Stomach smooth muscle (tissue), 2 donors: ENCODE data around the gene KIRREL3.

ENCODE experiments used
- H3K27ac ChIP-seq: one replicate; pipeline ENCODE4 v1.7.0; 2013; ENCODE audit warnings: mild to moderate bottlenecking, low read length, inconsistent platforms
- H3K27me3 ChIP-seq, 2 donors: one replicate each; pipeline ENCODE4 v1.7.0; 2013; ENCODE audit warnings: low read length in 2 of 2; ENCODE audit not compliant: insufficient read depth in 2 of 2, control insufficient read depth in 1 of 2
- H3K36me3 ChIP-seq, 2 donors: one replicate each; pipeline ENCODE4 v1.7.0; 2013; ENCODE audit warnings: low read length in 2 of 2; ENCODE audit not compliant: control insufficient read depth in 2 of 2, insufficient read depth in 2 of 2
- H3K4me1 ChIP-seq: one replicate; pipeline ENCODE4 v1.7.0; 2013; ENCODE audit warnings: low read length; ENCODE audit not compliant: control insufficient read depth, insufficient read depth
- H3K4me3 ChIP-seq, 2 donors: one replicate each; pipeline ENCODE4 v1.7.0; 2013; ENCODE audit warnings: low read length in 2 of 2
- H3K9ac ChIP-seq, 2 donors: one replicate each; pipeline ENCODE4 v1.7.0; 2013; ENCODE audit warnings: low read length in 2 of 2, mild to moderate bottlenecking in 1 of 2
- H3K9me3 ChIP-seq, 2 donors: one replicate each; pipeline ENCODE4 v1.7.0; 2013; ENCODE audit warnings: low read length in 2 of 2; ENCODE audit not compliant: control insufficient read depth in 2 of 2
- donor health status: healthy.
- donor health status: Pancreatic carcinoma.

KIRREL3 gene

DNA sequence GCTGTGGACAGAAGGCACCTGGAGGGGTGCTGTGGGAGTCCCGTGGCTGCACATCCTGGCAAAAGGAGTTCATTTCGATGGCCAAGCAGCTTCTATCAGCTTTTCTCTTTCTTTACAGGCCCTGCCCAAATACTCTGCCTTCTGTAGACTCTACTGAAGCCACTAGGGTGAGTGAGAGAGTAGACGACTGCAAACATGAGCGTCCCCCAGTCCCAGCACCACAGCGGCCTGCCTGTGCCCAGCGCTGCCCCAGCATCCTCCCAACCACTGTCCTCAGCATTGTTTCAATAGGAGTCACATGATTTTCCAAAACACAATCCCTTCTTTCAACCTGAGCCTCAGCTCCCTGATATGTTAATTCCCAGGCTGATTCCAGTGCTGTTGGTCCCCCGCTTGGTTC is 110.0 kb downstream of the KIRREL3 start:
- Histone ChIP-seq H3K4me3 (no peak overlapping the region), H3K9ac (no peak overlapping the region), H3K27ac (no peak overlapping the region), H3K9me3 (no peaks in the 10 kb centered on the region), H3K36me3 (no peaks in the 10 kb centered on the region), H3K27me3 (no peaks in the 10 kb centered on the region), H3K4me1 (no peaks in the 10 kb centered on the region)

DNA sequence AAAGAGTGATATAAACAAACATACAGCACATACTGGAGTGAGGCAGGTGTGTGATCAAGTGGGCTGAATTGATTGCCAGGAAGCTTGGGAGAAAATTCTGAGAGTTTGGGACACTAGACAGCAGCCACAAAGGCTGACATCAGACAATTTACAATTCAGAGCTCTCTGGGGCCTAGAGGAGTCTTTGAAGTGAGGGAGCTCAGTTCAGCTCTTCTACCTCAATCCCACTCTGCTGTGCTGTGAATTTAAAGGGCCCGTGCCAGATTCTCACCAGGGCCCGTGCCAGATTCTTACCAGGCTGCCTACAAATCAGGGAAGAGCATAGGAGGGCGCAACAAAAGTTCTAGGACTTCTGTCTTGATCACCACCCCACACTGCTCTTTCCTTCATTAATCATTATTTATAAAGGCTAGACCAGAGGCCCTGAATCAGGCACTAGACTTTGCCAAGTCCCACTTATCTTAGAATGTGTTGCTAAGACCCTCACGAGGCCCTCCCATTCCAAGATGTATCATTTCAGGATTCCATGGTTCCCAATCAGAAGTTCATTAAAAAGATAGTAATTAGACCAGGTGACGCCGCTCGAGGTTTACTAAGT is 112.4 kb downstream of the KIRREL3 start:
- H3K36me3 ChIP-seq: no peaks in the 10 kb centered on the region
- no peak overlapping the region for H3K9ac ChIP-seq
- peaks cover 0 to under 1% of the 10 kb centered on the region in 2 donors for H3K27me3 ChIP-seq
- H3K9me3 ChIP-seq: no peaks in the 10 kb centered on the region
- no peak overlapping the region for H3K4me3 ChIP-seq
- no peak overlapping the region for H3K27ac ChIP-seq
- no peaks in the 10 kb centered on the region for H3K4me1 ChIP-seq

DNA sequence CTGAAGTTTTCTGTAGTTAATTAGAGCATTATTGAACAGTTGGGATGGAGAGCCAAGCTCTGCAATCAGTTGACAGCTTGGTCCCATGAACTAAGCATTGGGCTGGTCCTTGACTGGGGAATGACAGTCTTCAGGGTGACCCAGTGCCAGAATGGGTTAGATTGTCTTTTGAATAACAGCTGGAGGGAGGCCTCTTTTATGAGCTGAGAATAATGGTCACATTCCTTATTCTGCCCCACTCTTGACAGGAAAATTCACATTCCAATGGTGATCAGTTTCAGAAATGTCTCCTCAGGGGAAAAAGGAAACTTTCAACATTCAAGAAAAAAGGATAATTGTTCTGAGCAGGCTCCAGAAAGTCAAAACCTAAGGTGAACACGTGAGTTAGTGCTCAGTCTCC is 113.9 kb downstream of the KIRREL3 start:
- no peaks in the 10 kb centered on the region for H3K36me3 ChIP-seq
- H3K27me3 ChIP-seq: peaks cover 0 to 3% of the 10 kb centered on the region in 2 donors
- no peaks in the 10 kb centered on the region for H3K4me1 ChIP-seq
- no peak overlapping the region for H3K9ac ChIP-seq
- H3K9me3 ChIP-seq: no peaks in the 10 kb centered on the region
- no peak overlapping the region for H3K27ac ChIP-seq
- H3K4me3 ChIP-seq: no peak overlapping the region

DNA sequence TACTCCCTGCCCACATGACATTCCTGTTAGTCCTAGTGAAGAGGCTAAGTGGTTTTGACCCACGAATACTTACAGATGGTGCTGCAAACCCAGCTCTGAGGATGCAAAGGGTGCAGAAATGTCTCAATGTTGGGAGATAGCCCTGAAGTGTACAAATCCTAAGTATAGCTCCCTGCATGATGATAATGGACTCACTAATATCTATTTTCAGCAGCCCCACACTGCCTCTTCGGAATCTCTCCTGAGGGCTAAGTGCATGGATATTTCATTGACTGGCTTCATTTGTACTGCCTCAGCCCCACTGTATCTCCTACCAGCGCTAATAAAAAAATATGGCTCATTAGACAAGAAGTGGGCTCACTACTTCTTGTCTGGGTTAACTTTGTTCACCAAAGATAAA is 114.5 kb downstream of the KIRREL3 start:
- Histone ChIP-seq H3K4me1 (no peaks in the 10 kb centered on the region), H3K27ac (no peak overlapping the region), H3K27me3 (peaks cover 0 to 3% of the 10 kb centered on the region in 2 donors), H3K4me3 (no peak overlapping the region), H3K9me3 (no peaks in the 10 kb centered on the region), H3K36me3 (no peaks in the 10 kb centered on the region), H3K9ac (no peak overlapping the region)

DNA sequence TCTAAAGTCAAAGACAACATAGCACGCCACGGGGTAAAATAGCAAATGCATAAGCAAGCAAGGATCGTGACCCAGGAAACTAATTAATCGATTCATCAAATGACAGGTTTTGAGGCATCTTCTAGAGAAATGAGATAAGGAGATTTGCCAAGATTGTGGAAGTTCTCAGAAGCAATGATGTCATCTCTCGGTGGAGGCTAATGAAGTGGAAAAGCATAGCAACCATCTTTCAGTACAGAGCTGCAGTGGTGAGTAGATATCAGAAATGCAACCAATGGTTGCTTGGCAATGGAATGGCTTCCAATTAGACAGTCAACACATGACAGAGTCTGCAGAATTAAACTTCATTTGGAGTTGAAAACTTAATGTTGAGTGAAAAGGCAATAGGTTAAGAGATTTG is 116.0 kb downstream of the KIRREL3 start:
- Histone ChIP-seq H3K9ac (no peak overlapping the region), H3K36me3 (no peaks in the 10 kb centered on the region), H3K27ac (no peak overlapping the region), H3K27me3 (peaks cover 0 to 3% of the 10 kb centered on the region in 2 donors), H3K4me3 (no peak overlapping the region), H3K4me1 (no peaks in the 10 kb centered on the region), H3K9me3 (no peaks in the 10 kb centered on the region)

DNA sequence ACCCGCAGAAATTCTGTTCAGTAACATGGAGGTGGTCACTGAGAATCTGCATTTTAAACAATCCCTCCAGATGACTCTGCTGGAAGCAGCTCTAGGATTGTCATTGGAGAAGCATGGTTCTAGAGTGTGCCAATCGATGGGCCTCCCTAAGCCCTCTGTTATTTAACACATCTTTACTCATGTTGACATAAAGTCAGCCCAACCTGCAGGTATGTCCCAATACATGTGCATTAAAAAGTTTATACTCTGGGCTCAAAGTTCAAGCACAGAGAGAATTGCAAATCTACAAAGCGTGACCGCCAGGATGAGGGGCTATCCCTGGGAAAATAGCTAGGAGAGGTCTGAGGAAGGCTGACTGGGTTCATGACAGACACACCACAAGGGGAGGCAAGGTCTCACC is 116.4 kb downstream of the KIRREL3 start:
- Histone ChIP-seq H3K4me3 (no peak overlapping the region), H3K9ac (no peak overlapping the region), H3K27me3 (peaks cover 0 to 3% of the 10 kb centered on the region in 2 donors), H3K27ac (no peak overlapping the region), H3K4me1 (no peaks in the 10 kb centered on the region), H3K36me3 (no peaks in the 10 kb centered on the region), H3K9me3 (no peaks in the 10 kb centered on the region)

DNA sequence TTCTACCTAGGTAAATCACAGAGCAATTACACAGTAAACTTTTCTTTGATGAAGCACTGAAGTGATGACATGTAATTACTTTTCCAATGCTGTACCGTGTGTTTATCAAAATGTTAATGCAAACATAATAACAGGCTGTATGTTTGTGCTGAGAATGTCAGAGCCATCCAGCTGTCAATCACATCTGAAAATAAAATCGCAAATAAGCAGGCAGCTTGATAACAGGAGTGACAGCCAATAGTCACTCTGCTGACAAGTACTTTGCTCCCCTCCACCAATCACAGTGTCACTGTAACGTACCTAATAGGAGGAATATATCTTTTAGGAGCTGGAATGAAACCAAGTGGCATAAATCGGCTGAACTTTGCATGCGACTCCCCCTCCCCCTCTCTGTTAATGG is 119.7 kb downstream of the KIRREL3 start:
- Histone ChIP-seq H3K27me3 (peaks cover 0 to 3% of the 10 kb centered on the region in 2 donors), H3K9me3 (no peaks in the 10 kb centered on the region), H3K36me3 (no peaks in the 10 kb centered on the region), H3K4me1 (no peaks in the 10 kb centered on the region), H3K27ac (no peak overlapping the region), H3K9ac (no peak overlapping the region), H3K4me3 (no peak overlapping the region)

DNA sequence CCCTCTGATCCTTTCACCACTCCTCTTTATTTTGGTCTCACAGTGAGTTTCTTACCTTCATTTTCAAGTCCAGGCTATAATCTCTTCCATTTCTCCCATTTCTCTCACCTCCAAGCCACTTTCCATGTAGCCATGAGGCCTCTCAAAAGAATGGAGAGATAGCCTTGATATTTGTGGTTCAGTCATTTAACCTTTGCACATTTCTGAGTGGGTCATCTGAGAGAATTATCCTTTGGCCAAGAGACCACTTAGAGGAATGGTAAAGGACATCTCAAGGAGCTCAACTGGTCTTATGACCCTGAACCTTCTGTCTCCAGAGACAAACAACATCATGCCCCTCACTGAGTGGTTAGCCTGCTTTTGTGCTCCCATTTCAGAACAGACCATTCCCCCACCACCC is 121.1 kb downstream of the KIRREL3 start:
- peaks cover 0 to 3% of the 10 kb centered on the region in 2 donors for H3K27me3 ChIP-seq
- H3K9ac ChIP-seq: no peak overlapping the region
- H3K36me3 ChIP-seq: no peaks in the 10 kb centered on the region
- no peaks in the 10 kb centered on the region for H3K4me1 ChIP-seq
- H3K9me3 ChIP-seq: no peaks in the 10 kb centered on the region
- H3K4me3 ChIP-seq: no peak overlapping the region
- H3K27ac ChIP-seq: no peak overlapping the region

DNA sequence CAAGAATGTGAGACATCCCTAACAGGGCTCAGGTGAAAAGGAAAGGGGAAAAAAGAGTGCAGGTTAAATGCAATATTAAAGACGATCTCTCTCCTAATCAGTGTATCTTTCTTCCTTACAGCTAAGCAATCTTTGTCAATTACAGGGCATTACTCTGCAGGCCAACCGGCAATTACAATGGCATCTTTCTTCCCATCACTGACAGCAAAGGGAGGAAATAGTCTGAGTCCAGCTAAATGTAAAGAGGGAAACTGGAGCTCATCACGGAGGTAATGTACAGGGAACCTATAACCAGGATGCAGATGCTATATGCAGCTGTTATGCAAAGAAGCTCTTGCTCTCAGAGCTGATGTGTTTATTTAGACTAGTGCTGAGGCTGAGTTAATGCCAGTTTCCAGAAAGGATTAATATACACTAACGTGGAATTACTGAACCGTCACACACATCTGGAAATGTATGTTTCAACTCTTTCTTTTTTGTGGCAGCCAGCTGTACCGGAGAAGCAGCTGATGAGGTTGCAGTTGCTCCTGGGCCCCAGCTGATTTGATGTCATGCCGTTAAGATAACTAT is 121.6 kb downstream of the KIRREL3 start:
- no peaks in the 10 kb centered on the region for H3K4me1 ChIP-seq

DNA sequence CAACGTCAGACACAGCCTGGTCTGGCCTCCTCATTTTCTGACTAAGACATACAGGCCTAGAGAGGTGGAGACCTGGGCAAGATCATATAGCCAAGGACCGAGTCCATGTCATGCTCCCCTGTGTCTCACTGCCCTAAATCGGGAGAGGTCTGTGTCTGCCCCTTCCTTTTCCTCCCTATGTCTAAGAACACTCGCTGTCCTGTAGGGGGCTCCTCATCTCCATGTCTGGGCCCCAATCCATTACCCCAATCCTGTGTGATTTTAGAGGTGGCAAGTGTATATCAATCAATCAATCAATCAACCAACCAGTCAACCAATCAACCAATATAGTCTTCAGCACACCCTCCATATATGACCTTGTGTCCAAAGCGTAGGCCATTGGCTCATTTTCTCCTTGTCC is 125.7 kb downstream of the KIRREL3 start:
- Histone ChIP-seq H3K27me3 (peaks cover 0 to 4% of the 10 kb centered on the region in 2 donors), H3K4me3 (no peak overlapping the region), H3K9ac (no peak overlapping the region), H3K36me3 (no peaks in the 10 kb centered on the region), H3K4me1 (no peaks in the 10 kb centered on the region), H3K9me3 (no peaks in the 10 kb centered on the region), H3K27ac (no peak overlapping the region)

More for the DNA sequence above, 121.6 kb downstream of the KIRREL3 start:
- H3K4me3 ChIP-seq: no peak overlapping the region
- no peak overlapping the region for H3K27ac ChIP-seq
- peaks cover 0 to 3% of the 10 kb centered on the region in 2 donors for H3K27me3 ChIP-seq
- H3K9ac ChIP-seq: no peak overlapping the region
- H3K36me3 ChIP-seq: no peaks in the 10 kb centered on the region
- no peaks in the 10 kb centered on the region for H3K9me3 ChIP-seq

DNA sequence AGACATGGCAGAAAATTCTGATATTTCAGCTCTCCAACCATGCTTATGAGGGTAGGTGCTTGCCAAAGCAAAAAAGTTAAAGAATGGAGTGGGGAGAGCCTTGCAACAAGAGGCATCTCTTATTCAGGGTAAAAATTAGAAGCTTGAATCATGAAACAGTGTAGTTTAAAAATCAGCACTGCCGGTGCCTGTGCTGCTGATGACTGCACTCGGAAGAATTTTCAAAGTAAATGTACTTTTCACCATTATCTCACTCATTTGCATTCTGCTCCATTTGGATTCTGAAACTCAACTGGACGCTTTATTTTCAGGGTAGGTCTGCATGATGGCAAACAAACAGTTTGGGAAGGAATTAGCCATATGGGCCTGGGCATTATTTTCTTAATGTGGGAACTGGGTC is 126.3 kb downstream of the KIRREL3 start:
- peaks cover 0 to 4% of the 10 kb centered on the region in 2 donors for H3K27me3 ChIP-seq
- H3K4me1 ChIP-seq: no peaks in the 10 kb centered on the region
- H3K4me3 ChIP-seq: no peak overlapping the region
- H3K9ac ChIP-seq: no peak overlapping the region
- no peak overlapping the region for H3K27ac ChIP-seq
- H3K9me3 ChIP-seq: no peaks in the 10 kb centered on the region
- H3K36me3 ChIP-seq: no peaks in the 10 kb centered on the region
